ENCODE data around the gene DENND4A. TPM values are rescaled to one million over a fixed set of nuclear protein-coding genes. Genes with fewer than 3 reads are reported as not detected.

Gene DENND4A
- total and polyA plus RNA-seq, 9 of the 15 experiments (the other 6 are each of a cell fraction or from before 2014, with no cell fraction given), result 6.8 to 32.3 (median 19.9) TPM

DNA sequence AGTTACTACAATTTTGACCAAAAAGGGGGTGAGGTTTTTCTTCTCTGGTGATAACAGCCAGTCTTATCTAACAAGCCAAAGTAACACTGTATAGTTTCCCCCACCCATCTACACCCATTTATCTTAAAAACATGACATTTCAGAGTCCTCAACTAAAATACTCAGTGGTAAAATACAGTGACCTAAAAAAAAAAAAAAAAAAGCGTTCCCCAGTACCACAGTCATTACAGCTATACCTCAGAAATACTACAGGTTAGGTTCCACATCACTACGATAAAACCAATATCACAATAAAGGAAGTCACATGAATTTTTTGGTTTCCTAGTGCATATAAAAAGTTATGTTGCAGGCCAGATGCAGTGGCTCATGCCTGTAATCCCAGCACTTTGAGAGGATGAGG lies 13.8 kb downstream of the DENND4A start (continued):
- TF ChIP-seq, protein P1, sequence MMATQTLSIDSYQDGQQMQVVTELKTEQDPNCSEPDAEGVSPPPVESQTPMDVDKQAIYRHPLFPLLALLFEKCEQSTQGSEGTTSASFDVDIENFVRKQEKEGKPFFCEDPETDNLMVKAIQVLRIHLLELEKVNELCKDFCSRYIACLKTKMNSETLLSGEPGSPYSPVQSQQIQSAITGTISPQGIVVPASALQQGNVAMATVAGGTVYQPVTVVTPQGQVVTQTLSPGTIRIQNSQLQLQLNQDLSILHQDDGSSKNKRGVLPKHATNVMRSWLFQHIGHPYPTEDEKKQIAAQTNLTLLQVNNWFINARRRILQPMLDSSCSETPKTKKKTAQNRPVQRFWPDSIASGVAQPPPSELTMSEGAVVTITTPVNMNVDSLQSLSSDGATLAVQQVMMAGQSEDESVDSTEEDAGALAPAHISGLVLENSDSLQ (IDR thresholded peaks at IDR 0.05), result peak; percentile 88
- TF ChIP-seq CBFA2T3 (IDR thresholded peaks at IDR 0.05) (peak; percentile 69), RCOR1 (IDR thresholded peaks at IDR 0.05; ENCODE audit: borderline replicate concordance in 1 of 2, low read depth in 2 of 2, low read length in 2 of 2) (peak in 1 of 2 experiments; percentile 52; a peak in 1 of 4 replicates), AFF1 (IDR thresholded peaks at IDR 0.05; ENCODE audit: low read depth in 1 of 2, partially characterized antibody in 2 of 2) (peak in 1 of 2 experiments; percentile 32), TEAD4 (IDR thresholded peaks at IDR 0.05; ENCODE audit: low read length) (peak; percentile 55), TEAD4 (CRISPR knock-in tag; IDR thresholded peaks at IDR 0.05; ENCODE audit: borderline replicate concordance) (no peak), ZBTB33 (CRISPR knock-in tag; IDR thresholded peaks at IDR 0.05) (no peak)
